Liver (tissue), 9 donors: ENCODE results near the gene SUPT20HL1. TPM values are rescaled to one million over a fixed set of nuclear protein-coding genes. Genes with fewer than 3 reads are reported as not detected.

Source experiments
- DNase-seq: peaks from one replicate; pipeline ENCODE4 v3.0.0-alpha.2; 2017; ENCODE audit warnings: low spot score
- H3K27ac ChIP-seq, 2 donors: one replicate each; pipeline ENCODE4 v1.7.0; 2013; ENCODE audit warnings: inconsistent platforms in 2 of 2, low read length in 2 of 2, control low read depth in 1 of 2, low read depth in 1 of 2, mild to moderate bottlenecking in 1 of 2
- H3K27me3 ChIP-seq, 4 donors: one replicate each; pipeline versions ENCODE4 v1.6.1 to v1.7.0; 2013; ENCODE audit warnings: low read length in 3 of 4, inconsistent platforms in 1 of 4, mild to moderate bottlenecking in 1 of 4, moderate library complexity in 1 of 4; ENCODE audit not compliant: control insufficient read depth in 4 of 4, insufficient read depth in 4 of 4
- H3K36me3 ChIP-seq, 4 donors: one replicate each; pipeline versions ENCODE4 v1.6.1 to v1.7.0; 2013; ENCODE audit warnings: low read length in 3 of 4, mild to moderate bottlenecking in 3 of 4, low read depth in 1 of 4, moderate library complexity in 1 of 4; ENCODE audit not compliant: control insufficient read depth in 4 of 4, insufficient read depth in 3 of 4
- H3K4me1 ChIP-seq, 4 donors: one replicate each; pipeline versions ENCODE4 v1.6.1 to v1.7.0; 2013; ENCODE audit warnings: low read length in 3 of 4, mild to moderate bottlenecking in 3 of 4, moderate library complexity in 1 of 4; ENCODE audit not compliant: control insufficient read depth in 4 of 4, insufficient read depth in 4 of 4
- H3K4me3 ChIP-seq, 3 donors: one replicate each; pipeline versions ENCODE4 v1.6.1 to v1.7.0; 2013; ENCODE audit warnings: low read length in 3 of 3, control low read depth in 1 of 3, low read depth in 1 of 3, mild to moderate bottlenecking in 1 of 3
- H3K9ac ChIP-seq, 2 donors: one replicate each; pipeline ENCODE4 v1.7.0; 2013; ENCODE audit warnings: low read length in 2 of 2, mild to moderate bottlenecking in 2 of 2, moderate library complexity in 2 of 2, control low read depth in 1 of 2, low read depth in 1 of 2
- H3K9me3 ChIP-seq, 4 donors: one replicate each; pipeline versions ENCODE4 v1.6.1 to v1.7.0; 2013; ENCODE audit warnings: low read length in 3 of 4; ENCODE audit not compliant: control insufficient read depth in 4 of 4
- EGR1 ChIP-seq, 2 donors: IDR thresholded peaks; 2 replicates each; pipeline ENCODE4 v1.6.1; 2016 to 2018; ENCODE audit warnings: antibody characterized with exemption in 2 of 2, low read depth in 2 of 2
- FOXA1 ChIP-seq: IDR thresholded peaks from 2 replicates; pipeline ENCODE4 v1.6.1; 2016; ENCODE audit warnings: antibody characterized with exemption
- FOXA2 ChIP-seq: IDR thresholded peaks from 2 replicates; pipeline ENCODE4 v1.6.1; 2016; ENCODE audit warnings: antibody characterized with exemption
- HNF4G ChIP-seq: IDR thresholded peaks from 2 replicates; pipeline ENCODE4 v1.6.1; 2016; ENCODE audit warnings: antibody characterized with exemption
- JUND ChIP-seq, 2 donors: IDR thresholded peaks; 2 replicates each; pipeline ENCODE4 v1.6.1; 2016; ENCODE audit warnings: antibody characterized with exemption in 2 of 2
- NR2F2 ChIP-seq: IDR thresholded peaks from 2 replicates; pipeline ENCODE4 v1.6.1; 2016; ENCODE audit warnings: antibody characterized with exemption
- RAD21 ChIP-seq, 2 donors: IDR thresholded peaks; 2 replicates each; pipeline ENCODE4 v1.6.1; 2016; ENCODE audit warnings: antibody characterized with exemption in 2 of 2, mild to moderate bottlenecking in 2 of 2
- SP1 ChIP-seq: IDR thresholded peaks from 2 replicates; pipeline ENCODE4 v1.6.1; 2018; ENCODE audit warnings: antibody characterized with exemption, mild to moderate bottlenecking
- TAF1 ChIP-seq: conservative IDR thresholded peaks from 2 replicates; pipeline ENCODE4 v1.6.1; 2016; ENCODE audit warnings: antibody characterized with exemption, mild to moderate bottlenecking
- YY1 ChIP-seq: IDR thresholded peaks from 2 replicates; pipeline ENCODE4 v1.6.1; 2016; ENCODE audit warnings: antibody characterized with exemption, mild to moderate bottlenecking
- WGBS: extraction: QIAGEN DNeasy Blood & Tissue Kit; methylation state at CpG from one replicate; pipeline ENCODE4 v1.1.7; 2013; 5-methylcytosine and 5-hydroxymethylcytosine counted together
- polyA plus RNA-seq, 2 donors: library from polyadenylated mRNA; stranded (reverse) in 1 of 2; unstranded in 1 of 2; fragments of 200-250 nt in 1 of 2; fragments of >200 nt in 1 of 2; fragmentation: Nextera tagmentation in 1 of 2; extraction: Ambion mirVana in 1 of 2; gene quantifications; one replicate each; pipeline versions ENCODE4 v1.2.1 to v1.2.3, GENCODE V29; 2013 to 2015
- total RNA-seq, 2 donors: library from RNA; depleted of rRNA; stranded (reverse); fragments of >200 nt; gene quantifications; one replicate each; pipeline ENCODE4 v1.2.3, GENCODE V29; 2014
- TF ChIP-seq, protein P1 (sequence below): fragments of 150-350 bp; IDR thresholded peaks from 2 replicates; pipeline ENCODE4 v1.5.1; 2017; ENCODE audit warnings: improper control_type of control experiment, low read depth, low read length; ENCODE audit not compliant: missing input control
- TF ChIP-seq, protein P2 (sequence below): IDR thresholded peaks from 2 replicates; pipeline ENCODE4 v1.6.1; 2016; ENCODE audit warnings: antibody characterized with exemption
- donor health status: healthy.
- donor health status: healthy.
- donor health status: healthy.
- donor health status: healthy.
- donor health status: healthy.

SUPT20HL1 gene
- total and polyA plus RNA-seq, 4 donors = not detected

GRCh38 chrX:24392709-24393108 lies 32.3 kb downstream of the SUPT20HL1 start:
- no peak for DNase-seq
- Histone ChIP-seq H3K9ac (no peak overlapping the region), H3K9me3 (no peaks in the 10 kb centered on the region), H3K36me3 (no peaks in the 10 kb centered on the region), H3K27ac (no peak overlapping the region), H3K4me1 (no peaks in the 10 kb centered on the region), H3K4me3 (no peak overlapping the region), H3K27me3 (peaks cover 0 to 2% (median 0%) of the 10 kb centered on the region in 4 donors)
- WGBS = 72% methylated on average over 6 of the region's 6 CpGs
- TF ChIP-seq TAF1 = no peak
- TF ChIP-seq, protein P1, sequence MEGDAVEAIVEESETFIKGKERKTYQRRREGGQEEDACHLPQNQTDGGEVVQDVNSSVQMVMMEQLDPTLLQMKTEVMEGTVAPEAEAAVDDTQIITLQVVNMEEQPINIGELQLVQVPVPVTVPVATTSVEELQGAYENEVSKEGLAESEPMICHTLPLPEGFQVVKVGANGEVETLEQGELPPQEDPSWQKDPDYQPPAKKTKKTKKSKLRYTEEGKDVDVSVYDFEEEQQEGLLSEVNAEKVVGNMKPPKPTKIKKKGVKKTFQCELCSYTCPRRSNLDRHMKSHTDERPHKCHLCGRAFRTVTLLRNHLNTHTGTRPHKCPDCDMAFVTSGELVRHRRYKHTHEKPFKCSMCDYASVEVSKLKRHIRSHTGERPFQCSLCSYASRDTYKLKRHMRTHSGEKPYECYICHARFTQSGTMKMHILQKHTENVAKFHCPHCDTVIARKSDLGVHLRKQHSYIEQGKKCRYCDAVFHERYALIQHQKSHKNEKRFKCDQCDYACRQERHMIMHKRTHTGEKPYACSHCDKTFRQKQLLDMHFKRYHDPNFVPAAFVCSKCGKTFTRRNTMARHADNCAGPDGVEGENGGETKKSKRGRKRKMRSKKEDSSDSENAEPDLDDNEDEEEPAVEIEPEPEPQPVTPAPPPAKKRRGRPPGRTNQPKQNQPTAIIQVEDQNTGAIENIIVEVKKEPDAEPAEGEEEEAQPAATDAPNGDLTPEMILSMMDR = no peak

DNA sequence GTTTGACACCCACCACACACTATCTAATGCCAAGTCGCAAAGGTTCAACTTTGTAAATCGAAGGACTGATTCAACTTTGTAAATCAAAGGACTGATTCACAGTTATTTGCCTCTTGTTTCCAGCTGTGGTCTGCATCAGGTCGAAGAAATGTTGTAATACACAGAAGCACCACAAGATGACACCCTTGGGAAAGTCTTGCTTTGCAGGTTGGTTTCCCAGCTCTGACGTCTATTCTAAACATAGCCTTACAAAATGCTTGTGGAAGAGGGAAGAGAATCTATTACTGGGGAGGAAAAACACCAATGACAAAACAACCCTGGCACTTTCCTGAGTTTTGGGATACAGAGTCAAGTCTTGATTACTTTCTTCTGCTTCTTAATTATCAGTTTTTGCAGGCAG lies 35.3 kb downstream of the SUPT20HL1 start:
- no peak for TF ChIP-seq FOXA2
- TF ChIP-seq SP1 = peak; percentile 7
- TF ChIP-seq, protein P1 = peak; percentile 78
- TF ChIP-seq JUND (IDR thresholded peaks at IDR 0.05) = peak in 1 of 2 donors; percentile 33
- peak; percentile 95 to 99 for TF ChIP-seq RAD21 (IDR thresholded peaks at IDR 0.05)
- TF ChIP-seq YY1 = no peak
- TF ChIP-seq FOXA1 = no peak
- Histone ChIP-seq H3K4me1 (no peaks in the 10 kb centered on the region), H3K27me3 (peaks cover 0 to 2% (median 0%) of the 10 kb centered on the region in 4 donors), H3K36me3 (no peaks in the 10 kb centered on the region), H3K4me3 (no peak overlapping the region), H3K9me3 (no peaks in the 10 kb centered on the region), H3K27ac (no peak overlapping the region), H3K9ac (no peak overlapping the region)
- 0% methylated on average over 4 of the region's 4 CpGs for WGBS
- no peak for DNase-seq

DNA sequence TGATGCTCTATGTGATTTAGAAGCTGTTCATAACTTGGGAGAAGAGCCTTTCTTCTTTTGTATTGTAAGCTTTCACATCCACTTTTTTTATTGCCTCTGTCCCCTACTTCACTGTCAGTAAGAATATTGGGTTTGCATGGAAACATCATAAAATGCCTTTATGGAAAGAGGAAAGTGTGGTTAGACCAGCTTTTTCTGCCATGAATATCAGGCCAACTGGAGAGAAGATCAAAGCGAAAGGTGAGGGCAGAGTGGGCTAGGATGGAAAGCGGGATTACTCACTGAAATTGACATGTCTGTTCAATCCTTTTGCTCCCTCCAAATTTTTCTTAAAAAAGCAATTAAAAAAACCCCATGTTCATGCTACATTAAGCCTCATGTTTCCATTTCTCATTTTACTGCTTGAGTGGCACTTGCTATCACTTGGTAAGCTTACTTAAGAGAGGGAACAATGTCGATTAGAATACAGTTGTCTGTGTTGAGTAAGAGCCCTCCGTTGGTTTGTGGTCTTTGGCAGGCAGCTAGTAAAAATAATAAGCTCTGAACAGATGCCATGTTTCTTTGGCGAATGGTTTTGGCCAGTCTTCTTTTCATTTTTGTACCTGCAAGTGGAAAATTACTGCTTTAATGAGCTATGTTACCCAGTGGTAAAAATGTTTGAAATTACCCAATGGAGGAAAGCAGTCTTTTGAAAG lies 35.9 kb downstream of the SUPT20HL1 start:
- no peaks in the 10 kb centered on the region for H3K9me3 ChIP-seq
- no peaks in the 10 kb centered on the region for H3K36me3 ChIP-seq
- no peak overlapping the region for H3K9ac ChIP-seq
- no peak overlapping the region for H3K4me3 ChIP-seq
- 51% methylated on average over 5 of the region's 5 CpGs for WGBS
- no peak overlapping the region for H3K27ac ChIP-seq
- peaks cover 0 to 2% (median 0%) of the 10 kb centered on the region in 4 donors for H3K27me3 ChIP-seq
- no peaks in the 10 kb centered on the region for H3K4me1 ChIP-seq
- DNase-seq = no peak
- TF ChIP-seq FOXA1 (no peak), JUND (IDR thresholded peaks at IDR 0.05) (no peak), HNF4G (no peak), NR2F2 (no peak), SP1 (no peak), YY1 (no peak), RAD21 (IDR thresholded peaks at IDR 0.05) (no peak), EGR1 (IDR thresholded peaks at IDR 0.05; ENCODE audit: low read depth in 2 of 2) (no peak), FOXA2 (no peak)
- TF ChIP-seq, protein P2, sequence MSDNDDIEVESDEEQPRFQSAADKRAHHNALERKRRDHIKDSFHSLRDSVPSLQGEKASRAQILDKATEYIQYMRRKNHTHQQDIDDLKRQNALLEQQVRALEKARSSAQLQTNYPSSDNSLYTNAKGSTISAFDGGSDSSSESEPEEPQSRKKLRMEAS = no peak
